GM10248 (cell line): ENCODE measurements around the gene SIDT1.

ENCODE experiments used
- CTCF ChIA-PET: fragments of 300-600 bp; sonication (Branson Sonifier 250); formaldehyde crosslinking; extraction: SDS; loops from one replicate; lab custom pipeline; 2021; ENCODE audit warnings: antibody characterized with exemption; lab: Yijun Ruan, JAX
- POLR2A ChIA-PET: fragments of 350-650 bp; sonication (Branson Sonifier 250); formaldehyde crosslinking; extraction: SDS; loops from one replicate; lab custom pipeline; 2020; ENCODE audit warnings: antibody characterized with exemption; lab: Yijun Ruan, JAX
- DNase-seq: peaks from one replicate; pipeline ENCODE4 v3.0.0; 2012; ENCODE audit errors: extremely low spot score
- CTCF ChIP-seq: IDR thresholded peaks from 2 replicates; pipeline ENCODE4 v1.5.1; 2012; ENCODE audit warnings: mild to moderate bottlenecking, low read depth; ENCODE audit errors: extremely low read depth, missing control alignments, control extremely low read depth

SIDT1 gene

GRCh38 chr3:113535898-113536297, 3.5 kb downstream of the SIDT1 start:
- DNase-seq, result no peak
- no peak for TF ChIP-seq CTCF
- POLR2A ChIA-PET, result no interaction called here
- CTCF ChIA-PET, result interaction anchor here (1.1 to 2.4 kb wide), 7 partner anchors 8 to 43 kb away, joined by 3 to 11 read pairs (median 5); no protein-coding TSS in a partner anchor

GRCh38 chr3:113536627-113537101, 4.3 kb downstream of the SIDT1 start:
- no peak for DNase-seq
- ChIA-PET CTCF (interaction anchor here (0.9 to 2.4 kb wide), 8 partner anchors 9 to 44 kb away, joined by 3 to 11 read pairs (median 4); no protein-coding TSS in a partner anchor), POLR2A (no interaction called here)
- TF ChIP-seq CTCF, result no peak

GRCh38 chr3:113537155-113537554, 4.8 kb downstream of the SIDT1 start:
- ChIA-PET CTCF (interaction anchor here (0.9 to 2.4 kb wide), 7 partner anchors 9 to 44 kb away, joined by 3 to 11 read pairs (median 5); no protein-coding TSS in a partner anchor), POLR2A (no interaction called here)
- TF ChIP-seq CTCF, result no peak
- no peak for DNase-seq

- DNase-seq, result no peak
- TF ChIP-seq CTCF, result no peak
- CTCF ChIA-PET, result interaction anchor here (0.7 to 1.0 kb wide), 2 partner anchors 13 to 26 kb away, joined by 3 read pairs; no protein-coding TSS in a partner anchor
- POLR2A ChIA-PET, result interaction anchor here (0.6 kb wide), 1 partner anchor 12 kb away, joined by 3 read pairs; no protein-coding TSS in a partner anchor
Measured at GRCh38 chr3:113541519-113541918, 9.2 kb downstream of the SIDT1 start.

DNA sequence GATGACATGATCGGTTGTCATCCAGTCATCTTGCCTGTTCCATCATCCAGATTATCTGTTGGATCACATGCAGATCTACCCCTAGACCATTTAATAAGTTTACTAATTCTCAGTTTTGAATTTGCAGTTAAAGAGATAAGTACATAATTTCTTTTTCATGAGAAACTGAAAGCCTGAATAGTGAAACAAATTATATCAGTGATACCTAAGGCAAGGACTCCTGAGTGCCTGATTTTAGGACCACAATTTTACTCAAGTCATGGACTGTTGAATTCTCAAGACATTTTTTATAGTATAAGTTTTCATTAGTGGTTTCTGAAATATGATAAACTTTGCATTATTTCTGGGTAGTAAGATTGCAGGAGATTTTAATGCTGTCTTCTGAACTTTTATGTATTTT, 13.2 kb downstream of the SIDT1 start:
- CTCF ChIA-PET, result interaction anchor here (2.1 kb wide), 1 partner anchor 9 kb away, joined by 11 read pairs; no protein-coding TSS in a partner anchor
- POLR2A ChIA-PET, result no interaction called here

GRCh38 chr3:113546414-113546893, 14.1 kb downstream of the SIDT1 start:
- no peak for TF ChIP-seq CTCF
- peak; percentile 34 for DNase-seq
- CTCF ChIA-PET, result interaction anchor here (1.3 to 2.1 kb wide), 9 partner anchors 10 to 53 kb away, joined by 3 to 11 read pairs (median 6); no protein-coding TSS in a partner anchor
- POLR2A ChIA-PET, result no interaction called here

More for the DNA sequence above, 13.2 kb downstream of the SIDT1 start:
- no peak for DNase-seq
- no peak for TF ChIP-seq CTCF
